Measurements from ENCODE around the gene RICTOR. TPM values are rescaled to one million over a fixed set of nuclear protein-coding genes. Genes with fewer than 3 reads are reported as not detected.
"Not testable (repeated sequence)": the region's sequence is repeated elsewhere in the genome, so short reads cannot be mapped to it uniquely, and the experiment has no call there.

RICTOR gene
- total RNA-seq, 2 experiments from 2014 or later = 25.0 to 26.1 TPM

DNA sequence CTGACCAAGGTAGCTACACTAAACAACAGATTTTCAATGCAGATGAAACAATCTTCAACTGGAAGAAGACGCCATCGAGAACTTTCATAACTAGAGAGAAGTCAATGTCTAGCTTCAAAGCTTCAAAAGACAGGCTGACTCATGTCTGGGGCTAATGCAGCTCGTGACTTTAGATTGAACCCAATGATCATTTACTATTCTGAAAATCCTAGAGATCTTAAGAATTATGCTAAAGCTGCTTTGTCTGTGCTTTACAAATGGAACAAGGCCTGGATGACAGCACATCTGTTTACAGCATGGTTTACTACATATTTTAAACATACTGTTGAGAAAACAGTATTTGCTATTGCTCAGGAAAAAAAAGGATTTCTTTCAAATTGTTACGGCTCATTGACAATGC lies 54.9 kb downstream of the RICTOR start:
- H3K9me3 Mint-ChIP-seq = no peaks in the 10 kb centered on the region
- peaks cover 52% of the 10 kb centered on the region for H3K4me1 Mint-ChIP-seq (ENCODE audit: low read depth)
- H3K27ac Mint-ChIP-seq = no peak overlapping the region
- CTCF ChIA-PET = interaction anchor here (1.1 to 1.3 kb wide), 2 partner anchors 10 to 61 kb away, joined by 3 to 4 read pairs; no protein-coding TSS in a partner anchor
- H3K27me3 Mint-ChIP-seq (ENCODE audit: low read depth) = no peaks in the 10 kb centered on the region
- DNase-seq = no peak
- peaks cover 28% of the 10 kb centered on the region for H3K36me3 Mint-ChIP-seq (ENCODE audit: low read depth)
- intact Hi-C loops (cut with micrococcal nuclease) = no loop called here
- no peak overlapping the region for H3K4me3 Mint-ChIP-seq

DNA sequence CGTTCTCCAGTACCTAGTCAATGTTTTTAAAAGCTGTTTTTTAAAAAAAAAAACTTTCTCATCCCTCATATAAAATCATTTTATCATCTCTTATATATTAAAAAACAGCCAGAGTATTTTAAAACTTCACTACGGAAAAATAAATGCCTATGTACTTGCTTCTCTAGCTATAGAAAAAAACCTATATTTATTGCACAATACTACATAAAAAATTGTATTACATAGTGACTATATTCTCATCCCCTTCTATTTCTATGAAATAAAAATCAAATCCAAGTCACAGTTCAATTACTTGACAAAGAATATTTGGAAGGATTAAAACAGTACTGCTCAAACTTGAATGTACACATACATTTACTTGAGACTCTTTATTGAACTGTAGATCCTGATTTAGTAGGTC lies 56.7 kb downstream of the RICTOR start:
- CTCF ChIA-PET = no interaction called here
- Mint-ChIP-seq H3K27me3 (ENCODE audit: low read depth) (no peaks in the 10 kb centered on the region), H3K9me3 (peaks cover 4% of the 10 kb centered on the region), H3K27ac (no peak overlapping the region), H3K36me3 (ENCODE audit: low read depth) (peaks cover 33% of the 10 kb centered on the region), H3K4me3 (no peak overlapping the region), H3K4me1 (ENCODE audit: low read depth) (peaks cover 39% of the 10 kb centered on the region)
- intact Hi-C loops (cut with micrococcal nuclease) = loop anchor here (2.0 kb wide), 1 partner anchor 55 kb away; no protein-coding TSS in a partner anchor
- DNase-seq = no peak

DNA sequence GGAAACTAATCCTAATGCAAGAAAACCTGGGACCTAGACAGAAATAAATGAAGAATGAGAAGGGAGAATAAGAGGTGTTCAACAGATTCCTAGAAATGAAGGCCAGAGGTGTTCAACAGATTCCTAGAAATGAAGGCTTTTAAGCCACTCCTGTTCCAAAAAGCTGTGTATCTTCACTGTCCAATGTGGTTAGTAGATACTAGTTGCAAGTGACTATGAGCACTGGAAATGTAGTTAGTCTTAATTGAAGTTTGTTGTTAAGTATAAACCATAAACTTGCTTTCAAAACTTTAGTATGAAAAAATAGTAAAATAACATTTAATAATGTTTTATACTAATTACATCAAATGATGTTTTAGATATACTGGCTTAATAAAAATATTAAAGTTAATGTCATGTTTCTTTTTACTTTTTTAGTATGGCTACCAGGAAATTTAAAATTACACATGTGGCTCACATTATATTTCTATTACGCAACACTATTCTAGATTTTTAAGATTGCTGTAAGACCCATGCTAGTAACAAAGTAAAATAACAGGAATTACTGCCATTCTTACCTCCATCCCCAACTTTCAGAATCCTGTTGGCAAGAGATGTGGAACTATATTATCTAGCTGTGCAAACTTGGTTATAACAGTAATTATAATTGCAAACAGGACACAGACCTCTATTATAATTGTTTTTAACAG lies 57.5 kb downstream of the RICTOR start:
- Mint-ChIP-seq H3K36me3 (ENCODE audit: low read depth) (peaks cover 39% of the 10 kb centered on the region), H3K27me3 (ENCODE audit: low read depth) (no peaks in the 10 kb centered on the region), H3K27ac (no peak overlapping the region), H3K4me1 (ENCODE audit: low read depth) (peaks cover 34% of the 10 kb centered on the region), H3K4me3 (no peak overlapping the region), H3K9me3 (peaks cover 10% of the 10 kb centered on the region)
- CTCF ChIA-PET = no interaction called here
- DNase-seq = no peak
- intact Hi-C loops (cut with micrococcal nuclease) = loop anchor here (2.0 kb wide), 1 partner anchor 56 kb away; no protein-coding TSS in a partner anchor

DNA sequence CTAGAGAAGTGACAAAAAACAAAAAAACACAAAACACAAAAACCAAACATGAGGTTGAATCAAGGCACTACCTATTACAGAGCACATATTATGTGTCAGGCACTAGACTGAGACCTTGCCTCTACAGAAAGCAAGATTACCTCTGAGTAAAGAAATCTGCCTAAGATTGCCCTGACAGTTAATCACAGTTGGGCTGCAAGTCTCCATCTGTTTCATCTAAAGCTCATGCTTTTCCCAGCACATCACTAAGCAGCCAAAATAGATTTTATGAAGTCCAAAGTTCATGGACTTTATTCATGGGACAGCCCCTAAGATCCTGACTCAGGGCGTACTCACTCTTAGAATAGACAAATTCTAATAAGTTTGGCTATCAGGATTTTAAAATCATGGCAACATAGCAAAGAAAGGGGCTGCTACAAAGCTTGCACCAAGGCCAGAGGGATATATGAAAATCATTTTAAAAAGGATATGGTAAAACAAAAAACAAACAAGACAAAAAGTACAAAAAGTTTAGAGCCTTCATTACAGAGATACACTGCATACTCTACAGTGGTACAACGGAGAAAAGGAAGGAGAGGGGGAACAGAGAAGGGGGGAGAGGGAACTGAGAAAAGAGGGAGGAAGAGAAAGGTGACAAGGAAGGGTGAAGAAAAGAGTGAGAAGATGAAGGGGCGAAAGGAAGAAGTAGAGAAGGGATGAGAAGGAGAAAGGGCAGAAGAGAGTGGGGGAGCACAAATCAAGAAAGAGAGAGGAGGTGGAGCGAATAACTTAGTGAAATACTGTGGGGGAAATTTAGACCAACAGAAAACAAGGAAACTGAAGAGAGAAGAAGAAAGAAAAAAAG lies 58.2 kb downstream of the RICTOR start:
- DNase-seq = no peak
- Mint-ChIP-seq H3K27ac (peak overlapping the region; percentile 3), H3K4me1 (ENCODE audit: low read depth) (peaks cover 27% of the 10 kb centered on the region), H3K4me3 (no peak overlapping the region), H3K27me3 (ENCODE audit: low read depth) (no peaks in the 10 kb centered on the region), H3K36me3 (ENCODE audit: low read depth) (peaks cover 45% of the 10 kb centered on the region), H3K9me3 (peaks cover 18% of the 10 kb centered on the region)
- intact Hi-C loops (cut with micrococcal nuclease) = loop anchor here (2.0 kb wide), 1 partner anchor 57 kb away; no protein-coding TSS in a partner anchor
- CTCF ChIA-PET = no interaction called here

DNA sequence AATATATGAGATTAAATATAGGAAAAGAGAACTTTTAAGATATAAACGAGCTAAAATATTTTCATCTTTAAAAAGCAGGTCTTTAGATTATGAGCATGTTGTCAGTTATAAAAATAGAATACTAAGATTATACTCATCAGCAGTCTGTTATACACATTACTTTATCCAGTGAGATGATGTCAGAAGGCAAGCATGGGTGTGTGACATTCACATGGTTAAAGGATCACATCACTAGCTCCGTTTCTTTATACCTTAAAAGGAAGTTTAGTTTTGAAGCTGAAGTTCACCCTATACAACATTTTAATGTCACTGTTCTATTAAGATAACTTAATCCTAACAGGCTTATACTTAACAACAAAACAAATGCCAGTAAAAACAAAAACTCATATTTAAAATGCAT lies 59.6 kb downstream of the RICTOR start:
- DNase-seq = no peak
- Mint-ChIP-seq H3K27me3 (ENCODE audit: low read depth) (no peaks in the 10 kb centered on the region), H3K27ac (no peak overlapping the region), H3K36me3 (ENCODE audit: low read depth) (peaks cover 48% of the 10 kb centered on the region), H3K4me3 (no peak overlapping the region), H3K9me3 (peaks cover 28% of the 10 kb centered on the region), H3K4me1 (ENCODE audit: low read depth) (peaks cover 26% of the 10 kb centered on the region)
- CTCF ChIA-PET = interaction anchor here (0.9 to 1.1 kb wide), 2 partner anchors 9 to 48 kb away, joined by 3 to 6 read pairs; no protein-coding TSS in a partner anchor
- intact Hi-C loops (cut with micrococcal nuclease) = no loop called here

DNA sequence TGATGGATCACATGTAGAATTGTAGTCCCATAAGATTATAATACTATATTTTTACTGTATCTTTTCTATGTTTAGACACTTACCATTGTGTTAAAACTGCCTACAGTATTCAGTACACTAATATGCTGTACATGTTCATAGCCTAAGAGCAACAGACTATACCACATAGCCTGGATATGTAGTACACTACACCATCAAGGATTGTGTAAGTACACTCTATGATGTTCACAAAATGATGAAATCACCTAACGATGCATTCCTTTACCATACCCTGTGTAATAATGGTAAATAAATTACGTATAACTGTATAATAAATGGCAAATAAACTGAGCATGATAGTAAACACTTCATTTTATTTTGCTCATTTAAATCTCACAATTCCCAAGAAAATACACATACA lies 60.3 kb downstream of the RICTOR start:
- DNase-seq = no peak
- H3K9me3 Mint-ChIP-seq = peaks cover 28% of the 10 kb centered on the region
- CTCF ChIA-PET = interaction anchor here (0.9 to 1.1 kb wide), 2 partner anchors 9 to 47 kb away, joined by 3 to 6 read pairs; no protein-coding TSS in a partner anchor
- peaks cover 42% of the 10 kb centered on the region for H3K36me3 Mint-ChIP-seq (ENCODE audit: low read depth)
- no peak overlapping the region for H3K4me3 Mint-ChIP-seq
- H3K27me3 Mint-ChIP-seq (ENCODE audit: low read depth) = no peaks in the 10 kb centered on the region
- peaks cover 24% of the 10 kb centered on the region for H3K4me1 Mint-ChIP-seq (ENCODE audit: low read depth)
- intact Hi-C loops (cut with micrococcal nuclease) = no loop called here
- no peak overlapping the region for H3K27ac Mint-ChIP-seq

DNA sequence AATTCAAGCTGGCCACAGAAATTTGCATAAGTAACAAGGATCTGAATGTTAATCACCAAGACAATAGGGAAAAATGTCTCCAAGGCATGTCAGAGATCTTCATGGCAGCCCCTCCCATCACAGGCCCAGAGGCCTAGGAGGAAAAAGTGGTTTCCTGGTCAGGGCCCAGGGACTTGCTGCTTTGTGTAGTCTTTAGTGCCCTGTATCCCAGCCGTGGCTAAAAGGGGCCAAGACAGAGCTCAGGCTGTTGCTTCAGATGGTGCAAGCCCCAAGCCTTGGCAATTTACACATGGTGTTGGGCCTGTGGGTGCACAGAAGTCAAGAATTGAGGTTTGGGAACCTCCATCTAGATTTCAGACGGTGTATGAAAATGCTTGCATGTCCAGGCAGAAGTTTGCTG lies 63.2 kb downstream of the RICTOR start:
- Mint-ChIP-seq H3K36me3 (ENCODE audit: low read depth) (peaks cover 35% of the 10 kb centered on the region), H3K4me1 (ENCODE audit: low read depth) (peaks cover 26% of the 10 kb centered on the region), H3K9me3 (peaks cover 28% of the 10 kb centered on the region)
- H3K27me3 Mint-ChIP-seq (ENCODE audit: low read depth); H3K4me3 Mint-ChIP-seq; intact Hi-C loops (cut with micrococcal nuclease); H3K27ac Mint-ChIP-seq; DNase-seq: not testable (repeated sequence)
- CTCF ChIA-PET = interaction anchor here (0.8 to 1.1 kb wide), 2 partner anchors 12 to 573 kb away, joined by 3 read pairs; no protein-coding TSS in a partner anchor

DNA sequence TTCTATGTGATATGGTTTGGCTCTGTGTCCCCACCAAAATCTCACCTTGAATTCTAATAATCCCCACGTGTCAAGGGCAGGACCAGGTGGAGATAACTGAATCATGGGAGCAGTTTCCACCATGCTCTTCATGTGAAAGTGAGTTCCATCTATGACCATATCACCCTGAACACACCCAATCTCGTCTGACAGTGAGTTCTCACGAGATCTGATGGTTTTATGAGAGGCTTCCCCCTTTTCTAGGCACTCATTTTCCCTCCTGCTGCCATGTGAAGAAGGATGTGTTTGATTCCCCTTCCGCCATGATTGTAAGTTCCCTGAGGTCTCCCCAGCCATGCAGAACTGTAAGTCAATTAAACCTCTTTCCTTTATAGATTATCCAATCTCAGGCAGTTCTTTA lies 64.2 kb downstream of the RICTOR start:
- H3K4me1 Mint-ChIP-seq (ENCODE audit: low read depth) = peaks cover 29% of the 10 kb centered on the region
- H3K9me3 Mint-ChIP-seq = peaks cover 28% of the 10 kb centered on the region
- no peaks in the 10 kb centered on the region for H3K27me3 Mint-ChIP-seq (ENCODE audit: low read depth)
- intact Hi-C loops (cut with micrococcal nuclease) = no loop called here
- peaks cover 36% of the 10 kb centered on the region for H3K36me3 Mint-ChIP-seq (ENCODE audit: low read depth)
- no peak for DNase-seq
- CTCF ChIA-PET = interaction anchor here (0.6 kb wide), 1 partner anchor 9 kb away, joined by 3 read pairs; no protein-coding TSS in a partner anchor
- no peak overlapping the region for H3K27ac Mint-ChIP-seq
- no peak overlapping the region for H3K4me3 Mint-ChIP-seq

DNA sequence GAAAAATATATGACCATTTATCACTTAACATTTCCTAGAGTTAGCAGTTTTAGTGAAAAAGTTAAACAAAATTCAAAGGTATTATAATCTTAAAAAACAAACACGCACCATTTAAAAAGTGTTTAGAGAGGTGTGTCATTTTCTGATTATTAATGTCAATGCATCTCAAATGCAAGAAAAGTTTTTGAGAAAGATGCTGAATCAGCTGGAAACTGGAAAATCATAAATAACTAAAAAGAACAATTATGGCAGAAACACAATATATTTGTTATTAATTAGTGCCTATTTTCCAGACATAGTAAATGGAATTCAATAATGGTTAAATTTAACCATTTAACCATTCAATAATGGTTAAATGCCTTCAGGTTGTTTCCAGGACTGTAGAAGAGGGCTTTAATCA lies 64.9 kb downstream of the RICTOR start:
- intact Hi-C loops (cut with micrococcal nuclease) = no loop called here
- Mint-ChIP-seq H3K27ac (no peak overlapping the region), H3K9me3 (peaks cover 28% of the 10 kb centered on the region), H3K36me3 (ENCODE audit: low read depth) (peaks cover 36% of the 10 kb centered on the region), H3K4me3 (no peak overlapping the region), H3K27me3 (ENCODE audit: low read depth) (no peaks in the 10 kb centered on the region), H3K4me1 (ENCODE audit: low read depth) (peaks cover 30% of the 10 kb centered on the region)
- CTCF ChIA-PET = interaction anchor here (0.6 kb wide), 1 partner anchor 10 kb away, joined by 3 read pairs; no protein-coding TSS in a partner anchor
- no peak for DNase-seq

DNA sequence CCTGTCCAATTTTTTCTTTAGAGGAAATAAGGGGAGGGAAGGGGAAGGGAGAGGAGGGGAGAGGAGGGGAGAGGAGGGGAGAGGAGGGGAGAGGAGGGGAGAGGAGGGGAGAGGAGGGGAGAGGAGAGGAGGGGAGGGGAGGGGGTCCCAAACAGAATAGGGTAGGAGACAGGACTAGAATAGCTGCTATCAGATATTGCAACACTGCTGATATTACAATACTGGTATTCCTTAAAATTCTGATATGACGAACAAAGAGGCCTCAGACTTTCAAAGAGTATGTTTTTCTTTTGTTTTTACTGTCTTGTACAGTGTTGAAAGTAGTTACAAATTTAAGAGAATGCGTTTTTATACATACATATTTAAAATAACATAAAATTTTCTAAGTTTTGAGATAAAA lies 67.5 kb downstream of the RICTOR start:
- CTCF ChIA-PET = interaction anchor here (0.8 to 3.5 kb wide), 5 partner anchors 8 to 277 kb away, joined by 3 to 19 read pairs (median 6); no protein-coding TSS in a partner anchor
- Mint-ChIP-seq H3K9me3 (peaks cover 17% of the 10 kb centered on the region), H3K4me3 (no peak overlapping the region), H3K36me3 (ENCODE audit: low read depth) (peaks cover 24% of the 10 kb centered on the region), H3K4me1 (ENCODE audit: low read depth) (peaks cover 45% of the 10 kb centered on the region), H3K27me3 (ENCODE audit: low read depth) (no peaks in the 10 kb centered on the region), H3K27ac (no peak overlapping the region)
- DNase-seq = no peak
- intact Hi-C loops (cut with micrococcal nuclease) = no loop called here

DNA sequence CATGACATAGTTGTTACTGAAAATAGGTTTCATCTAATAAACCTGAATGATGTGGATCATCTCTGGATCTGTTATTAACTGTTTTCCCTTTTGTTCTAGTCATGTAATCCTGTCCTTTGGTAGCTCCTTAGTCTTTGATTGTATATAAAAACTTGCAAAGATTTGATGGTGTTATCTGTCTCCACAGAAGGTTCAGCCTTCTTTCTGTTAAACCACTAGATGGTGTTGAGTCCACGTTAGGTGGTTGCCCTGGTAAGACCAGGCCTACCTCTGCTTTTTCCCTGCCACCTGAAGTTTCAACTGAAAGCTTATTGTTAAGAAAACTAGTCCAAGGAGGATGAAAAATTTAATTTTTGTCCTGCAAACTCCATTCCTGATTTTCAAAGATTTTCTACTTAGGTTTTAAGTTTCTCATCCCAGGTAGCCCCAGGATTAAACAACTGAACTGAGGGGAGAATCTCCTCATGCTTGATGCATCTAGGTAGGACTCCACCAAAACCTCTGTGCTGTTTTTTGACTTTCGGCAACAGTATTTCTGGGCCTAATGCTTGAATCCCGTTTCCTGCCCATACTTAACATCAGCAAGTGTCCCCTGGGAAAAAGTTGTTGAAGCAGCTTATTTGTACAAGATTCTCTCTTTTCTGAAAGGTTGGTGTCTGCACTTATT lies 68.5 kb downstream of the RICTOR start:
- Mint-ChIP-seq H3K36me3 (ENCODE audit: low read depth) (peaks cover 18% of the 10 kb centered on the region), H3K27me3 (ENCODE audit: low read depth) (no peaks in the 10 kb centered on the region), H3K9me3 (peaks cover 7% of the 10 kb centered on the region), H3K4me3 (no peak overlapping the region), H3K4me1 (ENCODE audit: low read depth) (peaks cover 54% of the 10 kb centered on the region), H3K27ac (no peak overlapping the region)
- peak; percentile 26 for DNase-seq
- CTCF ChIA-PET = interaction anchor here (0.6 to 3.5 kb wide), 7 partner anchors 9 to 277 kb away, joined by 3 to 19 read pairs (median 5); no protein-coding TSS in a partner anchor
- intact Hi-C loops (cut with micrococcal nuclease) = loop anchor here (1.0 kb wide), 2 partner anchors 75 to 278 kb away; no protein-coding TSS in a partner anchor

DNA sequence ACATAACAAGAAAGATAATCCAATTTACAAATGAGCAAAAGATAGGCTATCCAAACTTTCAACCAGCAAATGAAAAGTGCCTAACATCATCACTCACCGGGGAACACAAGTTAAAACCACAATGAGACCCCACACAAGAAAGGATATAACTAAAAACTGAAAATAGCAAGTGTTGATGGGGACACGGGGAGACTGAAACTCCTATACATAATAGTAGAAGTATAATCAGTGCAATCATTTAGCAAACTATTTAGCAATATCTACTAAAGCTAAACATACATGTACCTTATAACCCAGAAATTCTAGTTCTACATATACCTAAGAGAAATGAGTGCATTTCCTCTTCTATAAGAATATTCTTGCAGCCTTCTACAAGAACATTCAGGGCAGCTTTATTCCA lies 72.5 kb downstream of the RICTOR start:
- CTCF ChIA-PET = interaction anchor here (0.7 to 1.8 kb wide), 2 partner anchors 79 to 323 kb away, joined by 3 to 6 read pairs; no protein-coding TSS in a partner anchor
- intact Hi-C loops (cut with micrococcal nuclease) = no loop called here
- DNase-seq = no peak
- H3K4me1 Mint-ChIP-seq (ENCODE audit: low read depth) = peaks cover 49% of the 10 kb centered on the region
- H3K9me3 Mint-ChIP-seq = peaks cover 2% of the 10 kb centered on the region
- no peaks in the 10 kb centered on the region for H3K27me3 Mint-ChIP-seq (ENCODE audit: low read depth)
- H3K4me3 Mint-ChIP-seq = no peak overlapping the region
- H3K36me3 Mint-ChIP-seq (ENCODE audit: low read depth) = peaks cover 24% of the 10 kb centered on the region
- H3K27ac Mint-ChIP-seq = no peak overlapping the region
